ENCODE measurements around the gene IGFL1. TPM values are rescaled to one million over a fixed set of nuclear protein-coding genes. Genes with fewer than 3 reads are reported as not detected.
"Not testable (repeated sequence)": the region's sequence is repeated elsewhere in the genome, so short reads cannot be mapped to it uniquely, and the experiment has no call there.

The IGFL1 gene
- total and polyA plus RNA-seq, 2 of the 8 experiments (the other 6 are each of a cell fraction or from before 2014, with no cell fraction given): not detected

GRCh38 chr19:46261501-46261900 lies 32.0 kb downstream of the IGFL1 start:
- H2BK20ac ChIP-seq (ENCODE audit: low read length); H3K27me3 ChIP-seq (replicated peaks in 1 of 4; ENCODE audit: control insufficient read depth in 3 of 4, extremely low read depth in 1 of 4, insufficient read depth in 3 of 4, low read length in 3 of 4); H3K9me3 ChIP-seq (ENCODE audit: insufficient read depth in 2 of 2, low read depth in 1 of 2, low read length in 1 of 2); POLR2A ChIA-PET (ENCODE audit: partially characterized antibody); H2BK120ac ChIP-seq (replicated peaks; ENCODE audit: low read depth, low read length); H3K4me2 ChIP-seq (ENCODE audit: insufficient read depth in 1 of 2, low read depth in 2 of 2, low read length in 2 of 2); H3K79me1 ChIP-seq (ENCODE audit: low read depth, low read length); FAIRE-seq; H3K9ac ChIP-seq (replicated peaks in 1 of 4; ENCODE audit: extremely low read depth in 1 of 4, low read depth in 3 of 4, low read length in 3 of 4); H3K18ac ChIP-seq (ENCODE audit: extremely low read depth, low read length); H2BK5ac ChIP-seq (ENCODE audit: low read depth, low read length); H3K56ac ChIP-seq (replicated peaks; ENCODE audit: insufficient read length, low read depth, low read length); H3K23ac ChIP-seq (ENCODE audit: insufficient read length); H2AFZ ChIP-seq (ENCODE audit: low read length); H2BK15ac ChIP-seq (ENCODE audit: low read length); H4K91ac ChIP-seq (replicated peaks; ENCODE audit: insufficient read length, low read length); DNase-seq (ENCODE audit: low read depth in 1 of 2, low spot score in 2 of 2); H3K14ac ChIP-seq (ENCODE audit: insufficient read length); H3K4me3 ChIP-seq (ENCODE audit: extremely low read depth in 1 of 4, insufficient read depth in 2 of 4, low read depth in 3 of 4, low read length in 4 of 4); H3K4ac ChIP-seq (replicated peaks; ENCODE audit: insufficient read length, low read depth, low read length); H4K8ac ChIP-seq (ENCODE audit: extremely low read depth, insufficient read depth, low read length); H3K79me2 ChIP-seq (ENCODE audit: control insufficient read depth in 1 of 2, insufficient read depth in 2 of 2, low read length in 2 of 2); H4K5ac ChIP-seq (ENCODE audit: insufficient read length, low read depth, low read length); H3K36me3 ChIP-seq (ENCODE audit: control insufficient read depth in 2 of 4, insufficient read depth in 4 of 4, low read length in 3 of 4); H2BK12ac ChIP-seq (ENCODE audit: low read depth, low read length); H3K27ac ChIP-seq (ENCODE audit: low read depth, low read length); H4K20me1 ChIP-seq (replicated peaks in 1 of 2; ENCODE audit: control insufficient read depth in 1 of 2, insufficient read depth in 2 of 2, low read length in 2 of 2); H2AK5ac ChIP-seq (ENCODE audit: low read depth, low read length); H3K23me2 ChIP-seq (ENCODE audit: low read depth, low read length); H3K4me1 ChIP-seq (replicated peaks in 1 of 4; ENCODE audit: control insufficient read depth in 3 of 4, insufficient read depth in 4 of 4, low read length in 3 of 4): not testable (repeated sequence)
- WGBS, 2 experiments (ENCODE audit: extremely low coverage in 1 of 2, insufficient coverage in 1 of 2, insufficient read length in 1 of 2, insufficient replicate concordance in 2 of 2, low coverage in 1 of 2, low lambda C conversion rate in 2 of 2, missing lambda C conversion rate in 1 of 2): 77% methylated on average over 3 of the region's 7 CpGs; no CpG with 5 or more reads in 1 of the 2 experiments
- CTCF ChIA-PET (ENCODE audit: partially characterized antibody): interaction anchor here (0.8 to 18.7 kb wide), 7 partner anchors 8 to 233 kb away, joined by 3 to 365 read pairs (median 6); no protein-coding TSS in a partner anchor

GRCh38 chr19:46262684-46263296 lies 33.2 kb downstream of the IGFL1 start:
- not testable (repeated sequence) for H2BK20ac ChIP-seq (ENCODE audit: low read length); H3K4me1 ChIP-seq (replicated peaks in 1 of 4; ENCODE audit: control insufficient read depth in 3 of 4, insufficient read depth in 4 of 4, low read length in 3 of 4); H3K23me2 ChIP-seq (ENCODE audit: low read depth, low read length); FAIRE-seq; H2BK12ac ChIP-seq (ENCODE audit: low read depth, low read length); H2AK5ac ChIP-seq (ENCODE audit: low read depth, low read length); H2BK5ac ChIP-seq (ENCODE audit: low read depth, low read length); H3K23ac ChIP-seq (ENCODE audit: insufficient read length); H3K9me3 ChIP-seq (ENCODE audit: insufficient read depth in 2 of 2, low read depth in 1 of 2, low read length in 1 of 2); H2BK15ac ChIP-seq (ENCODE audit: low read length); H3K4me2 ChIP-seq (ENCODE audit: insufficient read depth in 1 of 2, low read depth in 2 of 2, low read length in 2 of 2); H2AFZ ChIP-seq (ENCODE audit: low read length); H3K4ac ChIP-seq (replicated peaks; ENCODE audit: insufficient read length, low read depth, low read length); H3K27ac ChIP-seq (ENCODE audit: low read depth, low read length); H3K36me3 ChIP-seq (ENCODE audit: control insufficient read depth in 2 of 4, insufficient read depth in 4 of 4, low read length in 3 of 4); H3K4me3 ChIP-seq (ENCODE audit: extremely low read depth in 1 of 4, insufficient read depth in 2 of 4, low read depth in 3 of 4, low read length in 4 of 4); H3K14ac ChIP-seq (ENCODE audit: insufficient read length); H4K91ac ChIP-seq (replicated peaks; ENCODE audit: insufficient read length, low read length); H3K56ac ChIP-seq (replicated peaks; ENCODE audit: insufficient read length, low read depth, low read length); H4K5ac ChIP-seq (ENCODE audit: insufficient read length, low read depth, low read length); H3K9ac ChIP-seq (replicated peaks in 1 of 4; ENCODE audit: extremely low read depth in 1 of 4, low read depth in 3 of 4, low read length in 3 of 4); H3K18ac ChIP-seq (ENCODE audit: extremely low read depth, low read length); H3K79me1 ChIP-seq (ENCODE audit: low read depth, low read length); DNase-seq (ENCODE audit: low read depth in 1 of 2, low spot score in 2 of 2); H4K8ac ChIP-seq (ENCODE audit: extremely low read depth, insufficient read depth, low read length); H2BK120ac ChIP-seq (replicated peaks; ENCODE audit: low read depth, low read length); H4K20me1 ChIP-seq (replicated peaks in 1 of 2; ENCODE audit: control insufficient read depth in 1 of 2, insufficient read depth in 2 of 2, low read length in 2 of 2); H3K27me3 ChIP-seq (replicated peaks in 1 of 4; ENCODE audit: control insufficient read depth in 3 of 4, extremely low read depth in 1 of 4, insufficient read depth in 3 of 4, low read length in 3 of 4); H3K79me2 ChIP-seq (ENCODE audit: control insufficient read depth in 1 of 2, insufficient read depth in 2 of 2, low read length in 2 of 2)
- POLR2A ChIA-PET (ENCODE audit: partially characterized antibody): interaction anchor here (0.8 kb wide), 1 partner anchor 13 kb away, joined by 3 read pairs; no protein-coding TSS in a partner anchor
- WGBS, 2 experiments (ENCODE audit: extremely low coverage in 1 of 2, insufficient coverage in 1 of 2, insufficient read length in 1 of 2, insufficient replicate concordance in 2 of 2, low coverage in 1 of 2, low lambda C conversion rate in 2 of 2, missing lambda C conversion rate in 1 of 2): 86% methylated on average over 11 of the region's 11 CpGs; no CpG with 5 or more reads in 1 of the 2 experiments
- CTCF ChIA-PET (ENCODE audit: partially characterized antibody): interaction anchor here (1.1 to 18.7 kb wide), 7 partner anchors 9 to 236 kb away, joined by 3 to 365 read pairs (median 10); no protein-coding TSS in a partner anchor

Data from H1 (cell line).